Endothelial cell of hepatic sinusoid (primary cell): ENCODE measurements around the gene ADRM1.

Source experiments
- in situ Hi-C: cut with HindIII; loops from 2 replicates; pipeline ENCODE4 v1.10.0; 2017; ENCODE audit warnings: low sequenced_read_pairs

The ADRM1 gene

GRCh38 chr20:62334881-62335280 lies 32.1 kb downstream of the ADRM1 start:
- in situ Hi-C loops = no loop called here

GRCh38 chr20:62335532-62335931 lies 32.7 kb downstream of the ADRM1 start:
- in situ Hi-C loops = no loop called here

- in situ Hi-C loops = no loop called here
Measured at GRCh38 chr20:62336329-62336728, 33.5 kb downstream of the ADRM1 start.

DNA sequence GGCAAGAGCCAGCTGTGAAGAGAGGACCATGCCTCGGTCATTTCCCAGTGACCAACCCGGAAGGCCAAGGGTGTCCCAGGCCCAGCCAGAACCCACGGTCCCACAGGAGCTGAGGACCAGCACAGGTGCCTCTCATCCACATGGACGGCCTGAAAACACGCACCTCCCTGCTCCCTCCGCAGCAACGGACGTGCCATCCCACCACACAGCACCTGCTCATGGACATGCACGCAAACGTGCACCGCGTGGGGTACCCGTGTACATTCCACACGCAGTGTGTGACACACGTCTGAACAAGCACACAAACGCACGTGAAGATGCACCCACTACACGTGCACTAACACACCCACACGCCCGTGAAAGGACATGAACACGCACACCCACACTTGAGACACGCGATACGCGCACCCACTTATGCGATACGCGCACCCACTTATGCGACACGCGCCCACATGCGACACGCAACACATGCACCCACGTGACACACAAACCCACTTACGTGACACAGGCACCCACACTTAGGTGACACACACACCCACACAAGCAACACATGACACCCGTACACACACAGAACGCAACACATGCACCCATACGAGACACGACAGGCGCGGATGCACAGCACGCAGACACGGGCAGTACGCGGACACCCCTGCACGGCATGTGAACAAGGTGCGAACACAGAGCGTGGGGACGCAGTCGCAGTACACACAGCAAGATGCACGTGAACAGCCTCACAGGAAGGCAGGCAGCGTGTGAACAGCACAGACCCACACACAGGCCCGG lies 34.2 kb downstream of the ADRM1 start:
- in situ Hi-C loops = no loop called here

DNA sequence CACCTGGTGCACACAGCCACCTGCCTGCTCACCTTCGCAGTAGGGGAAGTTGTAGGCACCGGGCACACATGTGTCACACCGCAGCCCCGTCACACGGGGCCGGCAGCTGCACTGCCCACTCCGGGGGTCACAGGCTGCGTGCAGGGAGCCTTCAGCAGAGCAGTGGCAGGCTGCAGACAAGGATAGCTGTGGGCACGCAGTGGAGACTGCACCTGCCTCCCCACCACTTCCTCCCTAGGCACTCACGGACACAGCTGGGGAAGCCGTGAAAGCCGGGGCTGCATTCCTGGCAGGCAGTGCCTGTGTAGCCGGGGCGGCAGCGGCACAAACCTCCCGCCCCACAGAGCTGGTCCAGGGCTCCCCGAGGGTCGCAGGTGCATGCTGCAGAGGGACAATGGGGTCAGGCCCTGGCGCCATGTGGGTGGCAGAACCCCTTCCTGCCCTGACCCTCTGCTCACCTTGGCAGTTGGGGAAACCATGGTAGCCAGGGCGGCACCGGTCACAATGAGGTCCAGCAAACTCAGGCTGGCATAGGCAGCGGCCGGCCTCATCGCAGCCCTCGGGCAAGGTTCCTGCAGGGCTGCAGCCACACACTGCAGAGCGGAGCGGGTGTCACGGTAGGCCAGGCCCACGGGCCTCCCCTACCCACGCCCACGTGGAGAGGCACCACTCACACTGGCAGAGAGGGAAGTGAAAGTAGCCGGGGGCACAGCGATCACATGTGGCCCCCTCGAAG lies 34.9 kb downstream of the ADRM1 start:
- in situ Hi-C loops = no loop called here

- in situ Hi-C loops = no loop called here
Measured at GRCh38 chr20:62338294-62338620, 35.5 kb downstream of the ADRM1 start.

DNA sequence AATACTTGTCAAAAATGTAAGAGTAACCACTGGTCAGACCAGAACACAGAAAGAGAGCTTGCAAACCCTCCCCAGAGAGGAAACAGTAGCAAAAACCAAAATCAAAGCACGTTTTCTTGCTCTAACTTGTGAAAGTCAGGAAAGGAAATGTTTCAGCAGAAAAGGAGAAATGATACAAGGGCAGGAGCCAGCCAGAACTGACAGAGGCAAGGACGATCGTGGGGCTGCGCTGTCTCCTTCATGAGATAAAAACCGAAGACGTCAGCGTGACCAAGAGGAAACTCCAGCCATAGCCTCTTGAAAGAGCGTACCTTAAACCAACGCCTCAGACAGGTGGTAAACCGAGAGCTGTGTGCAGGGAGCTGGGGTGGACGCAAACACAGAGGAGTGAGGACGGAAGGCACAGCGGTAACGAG lies 36.9 kb downstream of the ADRM1 start:
- in situ Hi-C loops = no loop called here

- in situ Hi-C loops = no loop called here
Measured at GRCh38 chr20:62342910-62343309, 40.1 kb downstream of the ADRM1 start.

DNA sequence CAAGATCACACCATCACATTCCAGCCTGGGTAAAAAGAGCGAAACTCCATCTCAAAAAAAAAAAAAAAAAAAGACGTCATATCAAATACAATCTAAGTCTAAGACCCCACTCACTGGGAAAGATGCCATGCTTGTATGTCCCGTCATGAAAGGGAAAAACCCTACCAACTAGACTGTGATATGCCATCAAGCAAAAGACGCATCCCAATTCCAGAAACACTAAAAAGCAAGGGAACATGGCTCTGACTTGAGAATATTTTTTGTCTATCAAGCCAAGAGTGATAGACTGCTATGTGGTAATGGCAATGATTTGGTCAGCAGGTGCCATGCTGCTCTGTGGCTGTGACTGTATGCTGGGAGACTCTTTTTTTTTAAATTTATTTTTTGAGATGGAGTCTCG lies 41.3 kb downstream of the ADRM1 start:
- in situ Hi-C loops = no loop called here

DNA sequence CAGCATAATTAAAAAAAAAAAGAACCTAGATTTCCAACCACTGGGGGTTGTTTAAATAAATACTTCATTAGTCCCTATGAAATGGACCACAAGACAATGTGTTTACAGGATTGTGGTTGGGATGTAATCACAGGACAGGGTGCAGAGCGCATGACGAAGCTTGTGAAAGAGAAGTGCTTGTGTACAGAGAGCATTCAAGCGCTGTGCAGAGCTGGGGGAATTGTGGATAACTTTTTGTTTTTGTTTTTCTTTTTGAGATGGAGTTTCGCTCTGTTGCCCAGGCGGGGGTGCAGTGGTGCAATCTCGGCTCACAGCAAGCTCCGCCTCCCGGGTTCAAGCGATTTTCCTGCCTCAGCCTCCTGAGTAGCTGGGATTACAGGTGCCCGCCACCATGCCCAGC lies 42.0 kb downstream of the ADRM1 start:
- in situ Hi-C loops = no loop called here

DNA sequence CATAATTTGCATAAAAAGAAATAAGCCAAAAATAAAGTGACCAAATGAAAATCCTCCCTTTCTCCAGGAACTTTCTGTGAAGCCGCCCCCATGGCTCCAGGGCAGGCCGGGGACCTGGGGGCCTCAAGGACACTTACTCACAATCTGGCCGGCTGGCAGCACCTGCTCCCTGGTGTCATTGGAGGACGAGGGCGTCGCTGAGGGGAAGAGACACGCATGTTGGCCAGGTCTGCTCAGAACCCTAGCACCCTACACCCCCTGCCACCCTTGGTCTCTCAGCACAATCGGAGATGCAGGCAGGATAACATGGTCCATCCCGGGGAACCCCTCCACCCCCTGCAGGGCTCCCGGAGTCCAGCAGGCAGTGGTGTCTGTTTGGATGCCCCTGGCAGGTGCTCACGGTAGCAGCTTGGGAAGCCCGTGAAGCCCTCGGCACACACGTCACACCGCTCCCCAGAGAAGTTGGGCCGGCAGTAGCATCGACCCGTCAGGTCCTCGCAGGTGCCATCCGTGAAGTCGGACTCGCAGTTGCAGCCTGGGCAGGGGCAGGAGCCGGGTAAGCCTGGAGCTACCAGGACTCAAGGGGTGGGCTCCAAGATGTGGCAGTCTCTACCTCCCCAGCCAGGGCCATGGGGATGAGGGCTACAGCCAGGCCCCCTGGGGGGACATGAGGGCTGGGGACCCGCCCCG lies 43.0 kb downstream of the ADRM1 start:
- in situ Hi-C loops = no loop called here

DNA sequence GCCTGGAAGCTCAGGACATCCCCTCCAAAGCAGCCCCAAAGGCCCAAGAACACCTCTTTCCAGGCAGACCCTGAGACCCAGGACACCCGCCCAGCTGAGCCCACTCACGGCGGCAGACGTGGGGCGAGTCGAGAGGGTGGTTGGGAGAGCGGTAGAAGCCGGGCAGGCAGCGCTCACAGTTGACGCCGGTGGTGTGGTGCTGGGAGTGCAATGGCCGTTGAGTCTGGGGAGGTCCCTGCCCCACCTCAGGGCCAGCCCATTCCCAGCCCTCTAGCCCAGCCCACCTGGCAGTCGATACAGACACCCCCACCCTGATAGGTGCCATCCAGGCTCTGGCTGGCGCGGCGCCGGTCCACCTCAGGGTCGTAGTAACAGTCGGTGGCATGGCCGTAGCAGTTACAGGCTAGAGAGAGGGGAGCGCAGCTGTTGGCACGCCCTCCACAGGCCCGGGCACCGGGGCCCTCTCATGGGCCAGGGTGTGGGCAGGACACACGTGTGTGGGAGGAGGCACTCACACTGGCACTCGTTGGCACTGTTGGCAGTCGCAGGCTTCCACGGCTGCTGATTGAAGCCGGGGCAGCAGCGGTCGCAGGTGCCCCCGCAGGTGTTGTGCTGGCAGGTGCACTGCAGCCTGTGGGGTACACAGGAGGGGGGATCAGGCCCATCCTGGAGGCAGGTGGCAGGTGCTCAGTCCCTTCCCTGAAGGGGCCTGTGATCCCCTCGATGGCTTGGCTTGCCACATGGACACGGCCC lies 43.8 kb downstream of the ADRM1 start:
- in situ Hi-C loops = no loop called here

- in situ Hi-C loops = no loop called here
Measured at GRCh38 chr20:62347151-62347404, 44.3 kb downstream of the ADRM1 start.

GRCh38 chr20:62347445-62347844 lies 44.6 kb downstream of the ADRM1 start:
- in situ Hi-C loops = no loop called here

GRCh38 chr20:62348604-62349003 lies 45.8 kb downstream of the ADRM1 start:
- in situ Hi-C loops = no loop called here

- in situ Hi-C loops = no loop called here
Measured at GRCh38 chr20:62349556-62350097, 46.8 kb downstream of the ADRM1 start.

DNA sequence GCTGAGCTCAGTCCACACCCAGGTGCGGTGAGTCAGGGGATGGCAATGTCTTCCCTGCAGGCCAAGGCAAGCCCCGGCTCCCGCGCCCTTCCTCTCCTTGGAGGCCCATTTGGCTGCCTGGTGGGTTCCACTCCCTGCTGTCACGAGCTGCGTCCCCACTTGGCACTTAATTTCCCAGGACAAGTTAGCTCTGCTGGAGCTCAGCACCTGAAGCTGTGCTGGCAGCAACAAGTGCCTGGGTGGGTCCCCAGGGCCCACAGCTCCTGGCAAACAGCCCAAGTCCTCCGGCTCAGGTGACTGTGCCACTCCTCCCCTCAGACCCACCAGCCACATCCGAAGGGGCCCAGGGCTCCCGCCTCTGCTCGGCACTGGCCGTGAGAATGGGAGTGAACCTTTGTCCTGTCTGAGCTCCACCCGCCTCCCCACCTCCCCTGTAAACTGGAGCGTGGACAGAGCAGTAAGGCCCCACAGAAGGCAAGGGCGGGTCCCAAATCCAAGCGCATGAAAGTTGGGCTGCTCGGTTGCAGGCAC lies 47.4 kb downstream of the ADRM1 start:
- in situ Hi-C loops = no loop called here

DNA sequence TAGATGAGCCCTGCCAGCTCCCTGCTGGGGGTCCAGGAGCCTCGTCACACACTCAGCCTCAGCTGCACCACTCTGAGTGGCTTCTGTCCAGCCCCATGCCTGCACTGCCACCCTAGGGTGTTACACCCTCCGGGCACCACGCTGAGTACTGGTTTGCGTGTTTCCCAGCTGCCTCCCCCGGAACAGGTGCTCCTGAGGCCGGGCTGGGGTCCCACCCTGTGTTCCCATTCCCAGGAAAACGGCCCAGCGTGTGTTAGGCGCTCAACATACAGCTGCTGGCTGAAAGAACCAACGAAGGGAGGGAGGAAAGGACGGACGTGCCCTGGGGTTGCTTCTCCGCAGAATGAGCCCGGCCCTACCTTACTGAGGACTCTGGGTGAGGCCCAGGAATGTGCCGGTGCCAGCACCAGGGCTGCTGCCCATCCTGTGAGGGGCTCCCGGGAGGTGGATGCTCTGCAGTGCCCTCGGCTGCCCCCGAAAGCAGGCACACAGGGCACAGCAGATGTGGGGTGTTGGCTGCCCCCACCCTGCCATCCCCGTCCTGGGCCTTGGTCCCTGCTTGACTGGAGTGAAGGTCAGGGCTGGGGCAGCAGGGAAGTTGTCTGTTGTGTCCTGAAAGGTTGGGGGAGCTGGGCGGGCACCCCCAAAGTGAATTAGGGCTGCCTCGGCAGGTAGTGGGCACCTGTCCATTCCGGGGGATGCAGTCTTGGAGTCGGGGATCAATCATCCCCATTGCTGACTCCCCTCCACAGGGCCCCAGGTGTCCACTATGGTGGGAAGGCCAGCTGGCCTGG lies 48.0 kb downstream of the ADRM1 start:
- in situ Hi-C loops = no loop called here

- in situ Hi-C loops = no loop called here
Measured at GRCh38 chr20:62351469-62352401, 48.9 kb downstream of the ADRM1 start.
